LoVo (cell line): ENCODE measurements around the gene GIT2.
A peak's percentile ranks its signal among the peaks of the same experiment; 100 is the strongest.
"Not testable (repeated sequence)": the region's sequence is repeated elsewhere in the genome, so short reads cannot be mapped to it uniquely, and the experiment has no call there.

Experiments
- DNase-seq: peaks from one replicate; pipeline ENCODE4 v3.0.0-alpha.2; 2016; ENCODE audit warnings: low spot score

GIT2 gene

GRCh38 chr12:109919456-109919855 lies 76.7 kb downstream of the GIT2 start:
- DNase-seq, result no peak

- no peak for DNase-seq
Measured at GRCh38 chr12:109916045-109916444, 80.1 kb downstream of the GIT2 start.

- no peak for DNase-seq
Measured at GRCh38 chr12:109915171-109916040, 80.8 kb downstream of the GIT2 start.

GRCh38 chr12:109914461-109914860 lies 81.7 kb downstream of the GIT2 start:
- no peak for DNase-seq

GRCh38 chr12:109912855-109913321 lies 83.3 kb downstream of the GIT2 start:
- DNase-seq, result no peak

- DNase-seq, result no peak
Measured at GRCh38 chr12:109910969-109911348, 85.2 kb downstream of the GIT2 start.

- DNase-seq, result no peak
Measured at GRCh38 chr12:109910254-109910968, 85.8 kb downstream of the GIT2 start.

- no peak for DNase-seq
Measured at GRCh38 chr12:109905301-109905700, 90.9 kb downstream of the GIT2 start.

- DNase-seq, result no peak
Measured at GRCh38 chr12:109902891-109903418, 93.2 kb downstream of the GIT2 start.

GRCh38 chr12:109900752-109901580 lies 95.2 kb downstream of the GIT2 start:
- no peak for DNase-seq

GRCh38 chr12:109899783-109900751 lies 96.1 kb downstream of the GIT2 start, which contains the start of gene TCHP:
TCHP (plus strand) TSS chr12:109900274; CDS start chr12:109903027, 2,753 bp downstream.
- DNase-seq, result peak; percentile 91

GRCh38 chr12:109899345-109899744 lies 96.8 kb downstream of the GIT2 start:
- not testable (repeated sequence) for DNase-seq

- DNase-seq, result no peak
Measured at GRCh38 chr12:109897029-109897428, 99.1 kb downstream of the GIT2 start.

GRCh38 chr12:109896188-109896587 lies 100.0 kb downstream of the GIT2 start:
- DNase-seq, result no peak

GRCh38 chr12:109894939-109895338 lies 101.2 kb downstream of the GIT2 start:
- DNase-seq, result no peak

GRCh38 chr12:109893261-109893995 lies 102.7 kb downstream of the GIT2 start:
- no peak for DNase-seq

- no peak for DNase-seq
Measured at GRCh38 chr12:109892748-109893147, 103.4 kb downstream of the GIT2 start.

- no peak for DNase-seq
Measured at GRCh38 chr12:109892165-109892715, 103.9 kb downstream of the GIT2 start.

- DNase-seq, result not testable (repeated sequence)
Measured at GRCh38 chr12:109891731-109892130, 104.4 kb downstream of the GIT2 start.
